GM18907 (cell line): ENCODE measurements around the gene C20orf144.

Experiments
- ATAC-seq: cut with Tn5 transposase; IDR thresholded peaks from one replicate; pipeline ENCODE4 v1.9.1; 2021; ENCODE audit warnings: mild to moderate bottlenecking, moderate library complexity; ENCODE audit not compliant: unreplicated experiment

C20orf144 gene

DNA sequence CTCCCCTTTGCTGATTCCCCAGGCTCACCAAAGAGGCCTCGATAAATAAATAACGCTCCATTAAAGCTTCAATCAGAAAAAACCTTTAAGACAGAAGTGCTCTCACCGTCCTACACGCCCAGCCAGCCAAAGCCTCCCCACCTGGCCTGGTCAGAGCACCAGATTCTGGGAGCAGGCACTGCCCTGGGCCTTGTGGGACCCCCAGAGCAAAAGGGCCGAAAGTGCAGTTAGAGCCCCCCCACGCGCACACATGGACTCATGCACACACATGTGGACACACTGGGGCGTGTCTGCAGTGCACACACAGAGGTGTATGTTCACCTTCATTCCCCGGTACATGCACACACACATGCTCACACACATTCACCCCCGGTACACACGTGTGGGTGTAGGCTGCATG is 14.0 kb downstream of the C20orf144 start:
- ATAC-seq: no peak

DNA sequence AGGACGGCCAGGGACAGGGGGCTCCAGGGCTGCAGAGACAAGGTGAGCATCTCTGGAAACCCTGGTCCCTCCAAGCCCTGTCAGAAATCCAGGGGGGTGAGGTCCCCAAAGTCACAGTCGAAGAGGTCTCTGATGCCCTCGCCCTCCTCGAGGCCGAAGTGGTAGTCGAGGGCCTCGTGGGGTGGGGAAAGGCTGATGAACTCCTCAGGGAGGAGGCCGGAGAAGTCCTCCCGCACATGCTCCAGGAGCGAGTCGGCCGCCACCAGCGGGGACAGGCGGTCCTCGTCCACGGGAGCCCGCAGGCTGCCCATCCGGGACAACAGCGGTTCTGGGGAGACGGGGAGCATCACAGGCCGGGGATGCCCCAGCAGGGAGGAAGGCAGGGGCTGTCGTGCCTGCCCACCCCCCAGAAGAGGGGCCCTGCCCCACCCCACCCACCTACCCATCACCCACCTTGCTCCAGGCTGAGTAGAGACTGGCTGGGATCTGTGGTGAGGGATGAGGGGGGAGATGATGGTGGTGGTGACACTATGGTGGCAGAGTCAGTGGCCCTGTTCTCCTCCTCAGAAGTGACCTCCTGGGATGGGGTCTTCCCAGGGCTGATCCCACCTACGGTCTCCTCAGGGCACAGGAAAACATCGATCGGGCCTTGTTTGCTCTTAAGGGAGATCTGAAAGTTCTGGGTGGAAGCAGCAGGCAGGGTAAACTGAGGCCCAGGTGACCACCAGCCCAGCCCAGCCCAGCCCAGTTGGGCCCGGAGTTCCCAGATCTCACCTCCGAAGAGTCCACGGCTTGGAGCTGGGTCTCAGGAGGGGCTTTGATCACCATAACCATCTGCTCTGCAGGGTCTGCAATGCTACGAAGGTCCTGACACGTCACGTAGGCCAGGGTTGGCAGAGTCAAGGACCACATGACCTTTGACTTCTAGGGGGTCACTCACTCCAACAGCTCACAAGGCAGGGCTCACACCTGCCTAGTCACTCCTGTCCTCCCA is 14.8 kb downstream of the C20orf144 start:
- no peak for ATAC-seq

DNA sequence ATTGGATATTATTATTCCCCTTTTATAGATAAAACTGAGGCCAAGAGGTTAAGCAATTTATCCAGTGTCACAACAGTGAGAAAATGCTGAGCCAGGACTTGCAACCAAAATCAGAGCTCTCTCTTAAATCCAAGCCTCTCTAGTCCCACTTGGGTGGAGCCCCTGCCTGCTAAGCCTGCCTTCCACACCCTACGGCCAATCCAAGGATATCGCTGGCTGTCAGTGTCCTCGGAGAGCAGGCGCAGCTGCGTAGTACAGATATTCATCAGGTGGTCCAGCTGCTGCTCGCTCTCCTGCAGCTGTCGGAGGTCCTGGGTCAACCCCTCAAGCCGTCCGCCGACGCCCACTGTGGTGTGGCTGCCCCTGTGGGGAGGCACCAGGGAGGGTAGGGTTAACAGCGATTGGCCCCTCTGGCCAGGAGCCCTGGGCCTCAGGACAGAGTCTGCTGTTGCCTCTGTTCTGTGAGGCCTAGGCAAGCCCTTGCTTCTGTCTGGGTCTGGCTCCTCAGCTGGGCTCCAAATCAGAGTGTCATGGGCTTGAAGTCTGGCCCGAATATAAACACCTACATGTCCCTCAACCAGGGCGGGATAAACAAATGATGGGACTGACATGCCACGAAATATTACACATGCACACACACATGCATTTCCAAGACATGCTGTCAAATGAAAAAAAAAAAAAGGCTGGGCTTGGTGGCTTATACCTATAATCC is 16.0 kb downstream of the C20orf144 start:
- no peak for ATAC-seq

DNA sequence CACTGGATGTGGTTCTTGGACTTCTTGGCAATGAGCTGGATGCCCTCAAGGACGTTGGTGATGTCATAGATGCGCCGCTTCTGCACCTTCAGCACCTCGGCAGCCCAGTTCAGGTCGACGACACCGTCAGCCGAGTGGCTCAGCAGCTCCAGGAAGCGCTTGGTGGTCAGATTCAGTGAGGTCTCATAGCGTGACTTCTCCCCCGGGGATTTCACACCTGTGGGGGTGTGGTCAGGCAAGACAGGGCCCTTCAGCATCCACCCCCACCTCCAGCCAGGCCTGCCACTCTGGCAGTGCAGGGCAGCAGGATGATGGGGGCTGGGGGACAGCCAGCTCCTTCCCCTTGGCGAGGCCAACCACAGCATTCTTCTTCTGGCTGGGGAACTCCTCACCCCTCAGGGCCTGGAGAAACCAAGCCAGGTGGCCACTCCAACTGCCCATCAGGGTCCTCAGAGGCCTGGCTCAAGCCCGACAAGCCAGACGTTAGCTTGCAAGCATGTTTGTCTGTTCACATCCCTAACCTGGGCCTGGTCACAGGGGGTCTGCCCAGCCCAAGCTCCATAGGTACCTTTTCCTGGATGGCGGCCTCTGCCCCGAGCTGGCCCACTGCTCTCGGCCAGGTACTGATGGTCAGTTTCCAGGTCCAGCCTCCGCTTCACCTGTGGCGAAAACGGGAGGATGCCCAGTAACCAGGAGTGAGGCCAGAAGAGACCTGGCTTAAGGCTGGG is 17.8 kb downstream of the C20orf144 start:
- ATAC-seq: peak; percentile 67

DNA sequence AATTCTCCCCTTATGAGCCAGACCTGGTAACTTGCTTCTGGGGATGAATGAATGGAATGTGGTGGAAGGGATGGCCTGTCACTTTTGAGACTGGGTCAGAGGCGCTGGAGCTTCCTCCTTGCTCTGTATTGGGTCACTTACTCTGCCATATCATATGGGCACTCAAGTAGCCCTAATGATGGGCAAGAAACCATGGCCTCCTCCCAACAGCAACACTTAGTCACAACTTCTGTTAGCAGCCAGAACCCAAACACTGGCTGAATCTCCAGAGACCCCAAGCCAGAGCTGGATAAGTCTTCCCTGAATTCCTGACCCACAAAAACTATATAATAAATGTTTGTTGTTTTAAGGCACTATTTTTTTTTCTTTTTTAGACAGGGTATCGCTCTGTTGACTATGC is 18.6 kb downstream of the C20orf144 start:
- no peak for ATAC-seq

DNA sequence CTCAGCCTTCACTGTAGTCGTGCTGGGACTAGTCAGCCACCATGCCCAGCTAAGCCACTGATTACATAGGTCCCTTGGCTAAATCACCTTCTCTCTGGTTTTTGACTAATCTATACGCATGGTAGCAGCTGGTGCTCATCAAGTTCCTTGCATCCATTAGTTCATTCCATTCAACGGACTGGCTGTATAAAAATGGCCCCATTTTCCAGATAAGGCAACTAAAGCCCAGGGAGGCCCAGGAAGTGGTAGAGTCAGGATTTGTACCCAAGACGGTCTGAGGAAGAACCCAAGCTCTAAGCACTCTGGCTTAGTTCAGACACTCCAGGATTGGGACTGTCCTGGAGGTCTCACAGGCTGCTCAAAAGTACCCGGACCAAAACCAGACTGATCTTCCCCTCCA is 19.2 kb downstream of the C20orf144 start:
- no peak for ATAC-seq

DNA sequence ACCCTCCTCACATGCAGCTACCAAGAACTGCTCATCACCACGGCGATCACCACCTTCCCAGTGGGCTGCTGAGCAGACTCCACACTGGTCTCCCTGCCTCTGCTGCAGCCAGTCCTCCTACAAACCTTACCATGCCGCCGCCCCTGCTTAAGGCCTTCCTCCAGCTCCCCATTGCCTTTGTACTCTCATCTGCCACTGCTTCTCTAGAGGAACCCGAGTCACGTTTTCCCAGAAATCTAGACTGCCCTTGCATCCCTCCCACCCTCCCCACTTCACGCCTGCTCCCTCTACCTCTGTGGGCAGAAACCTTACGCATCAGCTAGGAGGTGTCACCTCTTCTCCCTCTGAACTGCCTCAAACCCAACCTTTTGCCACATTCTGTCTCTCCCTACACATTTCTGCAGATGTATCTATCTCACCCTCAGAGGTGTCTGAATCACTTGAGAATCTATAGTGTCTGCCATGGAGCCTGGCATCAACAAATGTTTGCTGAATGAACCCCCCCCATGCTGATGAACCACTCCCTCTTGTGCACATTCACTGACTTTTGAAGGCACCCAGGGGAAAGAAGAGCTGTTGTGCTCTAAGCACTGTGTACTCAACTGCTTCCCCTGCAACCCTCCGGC is 19.7 kb downstream of the C20orf144 start:
- ATAC-seq: no peak

DNA sequence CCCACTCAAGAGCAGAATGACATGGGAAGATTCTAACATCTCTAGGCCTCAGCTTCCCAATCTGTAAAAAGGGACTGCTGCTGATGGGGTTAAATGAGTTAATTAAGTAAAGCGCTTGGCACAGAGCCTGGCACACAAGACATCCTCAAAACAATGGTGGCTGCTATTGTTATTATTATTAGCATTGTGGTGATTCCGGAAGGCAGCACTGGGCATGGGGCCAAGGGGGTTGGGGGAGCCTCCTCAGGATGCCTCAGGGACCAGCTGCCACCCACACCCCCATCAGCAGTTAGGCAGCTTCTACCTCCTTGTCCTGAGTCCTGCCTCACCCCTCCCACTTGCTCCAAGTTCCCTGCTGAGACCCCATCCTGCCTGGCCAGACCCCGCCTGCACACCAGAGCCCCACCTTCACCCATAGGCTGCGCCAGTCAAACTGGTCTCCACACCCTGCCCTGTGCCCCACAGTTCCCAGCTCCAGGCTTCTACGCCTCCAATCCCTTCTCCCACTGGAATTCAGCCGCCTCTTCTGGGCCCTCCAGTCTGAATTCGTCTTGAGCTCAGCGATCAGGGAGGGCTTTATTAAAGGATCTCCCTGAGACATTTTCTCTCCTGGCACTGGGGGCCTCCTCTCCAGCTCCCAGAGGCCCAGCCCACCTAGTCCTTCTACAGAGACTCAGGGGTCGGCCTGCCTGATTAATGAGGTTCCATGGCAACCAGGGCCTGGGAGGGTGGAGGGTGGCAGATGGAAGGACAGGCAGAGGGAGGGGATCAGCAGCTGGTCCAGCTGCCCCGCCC is 22.6 kb downstream of the C20orf144 start:
- ATAC-seq: no peak

DNA sequence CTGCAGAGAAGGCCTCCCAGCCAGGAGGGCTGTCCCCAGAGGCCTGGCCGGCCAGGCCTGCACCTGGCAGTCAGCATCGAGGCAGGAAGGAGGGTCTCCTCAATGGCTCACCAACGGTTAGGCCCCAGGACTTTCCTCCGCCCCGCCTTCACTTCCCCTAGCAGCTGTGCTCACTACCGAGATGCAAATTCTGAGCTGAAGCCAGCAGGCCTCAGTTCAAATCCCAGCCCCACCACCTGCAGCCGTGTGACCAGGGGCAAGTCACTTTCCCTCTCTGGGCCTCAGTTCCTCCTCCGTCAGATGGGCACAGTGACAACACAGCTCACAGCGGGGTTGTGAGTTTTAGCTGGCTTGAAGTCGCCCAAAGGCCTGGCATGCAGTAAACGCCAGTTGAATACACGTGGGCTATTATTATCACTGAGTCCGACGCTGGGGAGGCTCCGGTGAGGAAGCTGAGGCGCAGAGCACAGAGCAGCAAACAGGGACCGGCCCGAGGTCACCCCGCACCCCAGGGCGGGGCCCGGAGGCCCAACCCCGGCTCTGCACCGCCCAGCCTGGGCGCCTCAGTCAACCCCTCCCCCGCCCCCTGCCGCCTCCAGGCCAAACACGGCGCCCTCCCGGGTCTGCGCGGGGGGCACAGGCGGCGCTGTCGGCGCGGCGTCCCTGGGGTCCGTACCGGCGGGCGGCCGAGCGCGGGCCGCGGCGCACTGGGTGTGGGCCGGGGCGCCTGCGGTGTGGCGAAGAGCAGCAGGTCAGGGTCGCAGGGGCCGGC is 23.4 kb downstream of the C20orf144 start:
- peak; percentile 41 for ATAC-seq

DNA sequence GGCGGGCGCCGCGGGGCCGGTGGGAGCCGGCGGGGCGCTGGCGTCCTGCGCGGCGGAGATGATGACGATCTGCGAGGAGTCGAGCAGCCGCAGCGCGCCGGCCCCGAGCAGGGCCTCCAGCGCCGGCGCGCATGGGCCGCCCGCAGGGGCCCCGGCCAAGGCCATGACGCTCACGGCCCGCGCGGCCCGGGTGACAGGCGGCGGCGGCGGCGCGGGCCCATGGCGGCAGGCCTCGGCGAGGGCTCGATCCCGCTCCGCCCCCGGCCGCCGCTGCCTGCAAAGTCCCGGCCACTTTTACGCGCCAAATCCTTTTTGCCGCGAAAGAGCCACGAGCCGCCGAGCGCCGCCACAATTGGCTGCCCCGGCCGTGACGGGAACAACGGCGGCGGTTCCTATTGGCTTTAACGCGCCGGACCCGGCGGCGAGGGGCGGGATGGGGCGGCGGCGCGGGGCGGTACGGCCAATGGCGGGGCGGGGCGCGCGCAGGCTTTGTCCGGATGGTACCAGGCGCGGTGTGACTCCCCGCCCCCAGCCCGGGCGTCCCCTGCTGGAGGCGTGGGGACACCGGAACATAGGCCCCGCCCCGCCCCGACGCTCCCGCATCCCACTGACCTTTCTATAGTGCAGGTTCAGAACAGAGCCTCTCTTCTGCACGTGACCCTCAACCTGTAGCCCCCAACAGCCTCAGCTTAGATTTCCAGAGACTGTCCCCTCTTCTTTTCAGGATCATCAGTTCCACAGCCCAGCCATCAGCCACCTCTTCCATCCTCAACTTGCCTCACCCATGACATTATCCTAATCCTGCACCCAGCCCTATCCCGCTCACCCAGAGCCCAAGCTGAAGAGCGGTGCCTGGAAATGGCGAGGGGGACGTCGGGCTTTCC is 24.2 kb downstream of the C20orf144 start, which contains the start of gene E2F1:
Gene E2F1, minus strand, starts transcription at position 286 of the 884 bp plus-strand sequence. Its CDS starts 121 bp downstream, at position 165.
- ATAC-seq: peak; percentile 81

DNA sequence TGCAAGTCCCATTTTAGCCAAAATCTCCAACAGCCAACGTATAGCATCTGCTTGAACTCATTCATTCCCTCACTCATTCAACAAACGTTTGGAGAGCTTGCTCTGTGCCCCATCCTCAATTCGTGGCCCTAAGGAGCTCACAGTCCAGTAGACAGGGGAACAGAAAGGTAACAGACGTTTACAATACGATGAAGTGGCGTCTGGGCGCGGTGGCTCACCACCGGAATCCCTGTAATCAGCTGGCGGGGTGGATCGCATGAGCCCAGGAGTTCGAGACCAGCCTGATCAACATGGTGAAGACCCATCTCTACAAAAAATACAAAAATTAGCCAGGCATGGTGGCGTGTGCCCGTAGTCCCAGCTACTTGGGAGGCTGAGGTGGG is 24.8 kb downstream of the C20orf144 start:
- no peak for ATAC-seq

DNA sequence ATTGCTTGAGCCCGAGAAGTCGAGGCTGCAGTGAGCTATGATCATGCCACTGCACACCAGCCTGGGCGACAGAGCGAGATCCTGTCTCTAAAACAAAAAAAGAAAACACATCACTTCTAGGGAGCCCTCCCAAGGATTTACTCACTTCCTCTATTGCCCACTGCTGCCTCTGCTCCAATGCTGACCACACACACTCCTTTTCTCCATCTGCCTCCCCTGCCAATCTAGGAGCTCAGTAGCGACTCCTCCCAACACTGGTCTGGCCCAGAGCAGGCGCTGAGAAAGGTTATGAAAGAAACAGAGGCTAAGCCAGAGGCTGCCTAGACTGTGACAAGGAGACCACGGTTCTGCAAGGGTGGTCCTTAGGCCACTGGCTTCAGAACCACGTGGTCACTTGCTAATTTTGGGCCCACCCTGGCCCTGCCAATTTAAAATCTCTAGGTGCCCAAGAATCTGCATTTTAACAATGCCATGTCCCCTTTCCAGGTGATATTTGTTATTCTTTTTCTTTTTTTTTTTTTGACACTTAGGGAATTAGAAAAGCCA is 25.3 kb downstream of the C20orf144 start:
- ATAC-seq: no peak

DNA sequence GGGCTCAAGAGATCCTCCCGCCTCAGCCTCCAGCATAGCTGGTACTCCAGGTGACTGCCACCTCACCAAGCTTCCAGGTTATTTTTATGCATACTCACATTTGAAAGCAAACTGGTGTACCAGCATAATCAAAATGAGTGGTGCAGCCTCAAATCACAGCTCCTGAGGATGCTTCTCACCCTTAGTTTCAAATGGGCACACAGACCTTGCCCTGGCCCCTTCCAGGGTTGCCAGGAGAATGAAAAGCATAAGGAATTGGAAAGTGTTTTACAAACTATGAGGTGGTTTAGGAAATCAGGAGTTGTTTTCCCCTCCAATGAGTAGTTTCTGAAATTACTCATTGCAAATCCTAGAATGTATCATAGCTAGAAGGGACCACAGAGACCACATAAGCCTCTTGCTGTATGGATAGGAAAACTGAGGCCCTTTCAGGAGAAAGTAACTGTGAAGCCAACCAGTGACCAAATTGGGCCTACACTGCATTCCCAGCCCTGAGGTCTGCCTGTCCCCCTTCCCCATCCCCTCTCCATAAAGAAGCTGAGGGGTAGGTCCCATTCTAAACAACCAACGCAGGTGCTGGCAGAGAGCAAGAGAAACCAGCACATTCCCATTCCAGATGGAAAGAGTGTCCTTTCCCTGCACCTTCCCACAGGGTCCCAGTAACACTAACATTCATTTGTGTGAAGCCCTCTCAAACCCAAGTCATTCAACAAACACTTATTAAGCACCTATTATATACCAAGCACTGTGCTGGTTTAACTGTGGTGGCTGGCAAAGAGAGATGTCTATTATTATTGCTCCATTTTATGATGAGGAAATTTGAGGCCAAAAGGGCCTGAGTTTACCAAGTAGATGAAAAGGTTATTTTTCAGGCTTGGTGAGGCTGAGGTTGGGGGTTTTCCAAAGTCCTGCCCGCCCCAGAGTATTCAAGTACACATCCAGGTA is 26.1 kb downstream of the C20orf144 start:
- ATAC-seq: no peak

DNA sequence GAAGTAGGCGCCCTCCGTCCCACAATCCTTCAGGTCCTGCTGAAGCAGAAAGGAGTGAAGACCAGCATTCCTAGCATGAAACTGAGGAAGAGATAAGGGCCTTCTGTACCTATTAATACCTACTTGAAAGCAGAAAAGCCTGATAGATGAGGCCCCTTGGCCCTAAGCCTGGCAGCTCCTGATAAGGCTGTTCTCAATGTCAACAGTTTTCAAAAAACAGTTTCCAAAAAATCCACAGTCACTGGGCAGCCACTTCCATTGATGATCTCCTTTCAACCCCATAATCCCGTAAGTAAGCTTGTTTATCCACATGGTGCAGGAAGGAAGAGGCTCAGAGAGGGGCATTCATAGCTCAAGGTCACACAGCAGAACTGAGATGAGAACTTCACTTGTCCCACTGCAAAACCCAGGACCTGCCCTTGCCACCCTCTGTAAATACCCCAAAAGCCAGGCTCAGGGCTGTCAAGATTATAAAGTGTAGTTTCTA is 26.9 kb downstream of the C20orf144 start:
- no peak for ATAC-seq

DNA sequence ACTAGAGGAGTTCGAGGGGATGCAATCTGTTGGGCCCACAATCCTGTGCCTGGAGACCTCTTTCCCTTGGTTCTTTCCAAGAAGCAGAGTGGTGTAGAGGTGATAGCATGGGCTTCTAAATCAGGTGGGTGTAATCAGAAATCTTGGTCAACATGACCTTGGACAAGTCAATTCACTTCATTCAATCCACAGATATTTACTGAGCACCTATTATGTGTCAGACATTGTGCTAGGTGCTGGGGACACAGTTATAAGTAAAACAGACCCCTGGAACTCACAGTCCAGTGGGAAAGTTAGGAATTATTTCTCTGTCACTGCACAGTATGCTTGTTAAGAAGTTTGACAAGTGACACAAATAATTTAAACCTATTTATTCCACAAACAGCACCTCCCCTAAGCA is 27.4 kb downstream of the C20orf144 start:
- no peak for ATAC-seq

DNA sequence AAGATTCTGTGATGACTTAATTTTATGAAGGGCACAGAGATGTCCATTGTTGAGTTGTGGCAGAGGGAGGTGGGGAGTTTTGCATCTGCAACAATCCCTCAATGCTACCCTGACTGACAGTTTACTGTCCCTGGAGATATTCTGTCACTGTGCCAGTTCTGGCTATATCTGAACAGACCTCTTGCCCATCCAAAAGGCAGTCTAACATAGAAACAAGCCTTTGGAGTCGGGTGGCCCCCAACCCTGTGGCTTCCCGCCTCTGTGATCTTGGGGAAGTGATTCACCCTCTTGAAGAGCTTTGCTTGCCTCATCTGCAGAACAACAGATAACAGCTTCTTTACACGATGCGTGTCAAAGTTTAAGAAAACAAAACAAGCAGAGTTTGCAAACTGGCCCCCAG is 27.8 kb downstream of the C20orf144 start:
- ATAC-seq: no peak

DNA sequence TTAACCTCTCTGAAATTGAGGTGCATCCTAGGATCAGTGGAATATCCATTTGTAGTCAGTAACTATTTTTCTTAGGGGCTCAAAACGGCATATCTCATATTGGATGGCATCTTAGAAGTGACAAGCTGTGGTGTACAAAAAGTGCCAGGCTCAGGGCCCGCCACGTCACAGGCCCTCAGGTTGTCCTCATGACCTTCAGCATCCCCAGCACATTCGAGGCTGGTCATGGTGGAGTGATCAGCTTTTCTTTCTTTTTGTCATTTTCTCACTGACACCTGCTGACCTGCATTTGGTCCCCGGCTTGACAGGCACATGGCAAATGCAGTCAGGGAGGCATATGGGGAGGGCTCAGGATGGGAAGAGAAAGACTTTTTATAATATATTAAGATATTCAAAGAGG is 31.2 kb downstream of the C20orf144 start:
- ATAC-seq: no peak
